Measurements from ENCODE around the gene ABCC4. TPM values are rescaled to one million over a fixed set of nuclear protein-coding genes. Genes with fewer than 3 reads are reported as not detected.
"Not testable (repeated sequence)": the region's sequence is repeated elsewhere in the genome, so short reads cannot be mapped to it uniquely, and the experiment has no call there.

The ABCC4 gene
- total RNA-seq, 1 donor from 2014 or later, result 4.0 TPM

- DNase-seq (ENCODE audit: missing footprints) (no peak), ATAC-seq (no peak)
- intact Hi-C loops (cut with DNase I), result no loop called here
Measured at GRCh38 chr13:95212983-95213850, 88.0 kb downstream of the ABCC4 start.

- ATAC-seq (no peak), DNase-seq (ENCODE audit: missing footprints) (no peak)
- intact Hi-C loops (cut with DNase I), result no loop called here
Measured at GRCh38 chr13:95209109-95209508, 92.1 kb downstream of the ABCC4 start.

- intact Hi-C loops (cut with DNase I), result no loop called here
- no peak for DNase-seq (ENCODE audit: missing footprints)
- ATAC-seq, result no peak
Measured at GRCh38 chr13:95207769-95208366, 93.4 kb downstream of the ABCC4 start.

- intact Hi-C loops (cut with DNase I), result no loop called here
Measured at GRCh38 chr13:95206116-95206515, 95.1 kb downstream of the ABCC4 start.

GRCh38 chr13:95204231-95204765 is 97.0 kb downstream of the ABCC4 start:
- no peak for ATAC-seq
- DNase-seq (ENCODE audit: missing footprints), result no peak
- intact Hi-C loops (cut with DNase I), result no loop called here

More at GRCh38 chr13:95206116-95206515, 95.1 kb downstream of the ABCC4 start:
- ATAC-seq (no peak), DNase-seq (ENCODE audit: missing footprints) (no peak)

GRCh38 chr13:95201814-95202651 is 99.2 kb downstream of the ABCC4 start:
- intact Hi-C loops (cut with DNase I), result no loop called here
- no peak for DNase-seq (ENCODE audit: missing footprints)
- ATAC-seq, result no peak

- intact Hi-C loops (cut with DNase I); ATAC-seq; DNase-seq (ENCODE audit: missing footprints): not testable (repeated sequence)
Measured at GRCh38 chr13:95200386-95200957, 100.8 kb downstream of the ABCC4 start.

- no peak for ATAC-seq
- no peak for DNase-seq (ENCODE audit: missing footprints)
- intact Hi-C loops (cut with DNase I), result no loop called here
Measured at GRCh38 chr13:95199896-95200295, 101.4 kb downstream of the ABCC4 start.

- ATAC-seq; DNase-seq (ENCODE audit: missing footprints); intact Hi-C loops (cut with DNase I): not testable (repeated sequence)
Measured at GRCh38 chr13:95198606-95199005, 102.6 kb downstream of the ABCC4 start.

GRCh38 chr13:95197548-95197947 is 103.7 kb downstream of the ABCC4 start:
- intact Hi-C loops (cut with DNase I), result no loop called here
- ATAC-seq, result no peak

GRCh38 chr13:95195146-95195545 is 106.1 kb downstream of the ABCC4 start:
- intact Hi-C loops (cut with DNase I), result no loop called here
- no peak for DNase-seq (ENCODE audit: missing footprints)
- ATAC-seq, result no peak

More at GRCh38 chr13:95197548-95197947, 103.7 kb downstream of the ABCC4 start:
- DNase-seq (ENCODE audit: missing footprints), result no peak

- intact Hi-C loops (cut with DNase I), result loop anchor here (5.0 kb wide), 1 partner anchor 109 kb away; the partner anchor contains the start of gene ABCC4
Measured at GRCh38 chr13:95193509-95194230, 107.6 kb downstream of the ABCC4 start.

GRCh38 chr13:95192998-95193397 is 108.3 kb downstream of the ABCC4 start:
- DNase-seq (ENCODE audit: missing footprints), result no peak
- intact Hi-C loops (cut with DNase I), result loop anchor here (5.0 kb wide), 1 partner anchor 109 kb away; the partner anchor contains the start of gene ABCC4
- ATAC-seq, result no peak

More at GRCh38 chr13:95193509-95194230, 107.6 kb downstream of the ABCC4 start:
- no peak for ATAC-seq
- DNase-seq (ENCODE audit: missing footprints), result no peak

- not testable (repeated sequence) for DNase-seq (ENCODE audit: missing footprints); ATAC-seq
- intact Hi-C loops (cut with DNase I), result loop anchor here (5.0 kb wide), 1 partner anchor 110 kb away; the partner anchor contains the start of gene ABCC4
Measured at GRCh38 chr13:95192564-95192945, 108.7 kb downstream of the ABCC4 start.

GRCh38 chr13:95191821-95192563 is 109.3 kb downstream of the ABCC4 start:
- peak; percentile 86 for DNase-seq (ENCODE audit: missing footprints)
- intact Hi-C loops (cut with DNase I), result loop anchor here (1.0 to 5.0 kb wide), 4 partner anchors 110 to 287 kb away; partner anchors contain the start of gene ABCC4
- peak; percentile 90 for ATAC-seq

GRCh38 chr13:95188128-95188527 is 113.1 kb downstream of the ABCC4 start:
- intact Hi-C loops (cut with DNase I), result loop anchor here (5.0 kb wide), 1 partner anchor 644 kb away; no protein-coding TSS in a partner anchor
- DNase-seq (ENCODE audit: missing footprints) (no peak), ATAC-seq (no peak)

- intact Hi-C loops (cut with DNase I), result loop anchor here (5.0 kb wide), 1 partner anchor 646 kb away; no protein-coding TSS in a partner anchor
- DNase-seq (ENCODE audit: missing footprints), result no peak
- ATAC-seq, result no peak
Measured at GRCh38 chr13:95185851-95186250, 115.4 kb downstream of the ABCC4 start.
